Heart left ventricle (tissue), 16 donors: ENCODE measurements around the gene TUBB. TPM values are rescaled to one million over a fixed set of nuclear protein-coding genes. Genes with fewer than 3 reads are reported as not detected.

ENCODE experiments used
- ATAC-seq, 4 donors: fragments of 200-7000 bp; cut with Tn5 transposase; one replicate each; pipeline ENCODE4 v1.9.1; 2020 to 2022; ENCODE audit warnings: moderate library complexity in 4 of 4, mild to moderate bottlenecking in 3 of 4, moderate number of reproducible peaks in 1 of 4
- DNase-seq, 5 donors: peaks; one replicate each; pipeline ENCODE4 v3.0.0-alpha.2; 2020
- H3K27ac ChIP-seq, 12 donors: fragments of 200-600 bp; sonication (generic) in 4 of 12; one replicate each; pipeline versions ENCODE4 v1.5.0 to v1.8.0; 2016 to 2022; ENCODE audit warnings: mild to moderate bottlenecking in 2 of 12
- H3K27me3 ChIP-seq, 9 donors: fragments of 200-600 bp; sonication (generic) in 2 of 9; one replicate each; pipeline versions ENCODE4 v1.5.1 to v1.8.0; 2016 to 2022; ENCODE audit warnings: mild to moderate bottlenecking in 3 of 9
- H3K36me3 ChIP-seq, 9 donors: fragments of 200-600 bp; sonication (generic) in 2 of 9; one replicate each; pipeline versions ENCODE4 v1.5.0 to v1.8.0; 2018 to 2022; ENCODE audit warnings: mild to moderate bottlenecking in 2 of 9
- H3K4me1 ChIP-seq, 12 donors: fragments of 200-600 bp; sonication (generic) in 4 of 12; one replicate each; pipeline versions ENCODE4 v1.5.0 to v1.8.0; 2016 to 2022; ENCODE audit warnings: mild to moderate bottlenecking in 3 of 12
- H3K4me3 ChIP-seq, 12 donors: fragments of 200-600 bp; sonication (generic) in 4 of 12; one replicate each; pipeline versions ENCODE4 v1.5.0 to v1.8.0; 2017 to 2022; ENCODE audit warnings: mild to moderate bottlenecking in 9 of 12, moderate library complexity in 4 of 12
- H3K9me3 ChIP-seq, 12 donors: fragments of 200-600 bp; sonication (generic) in 4 of 12; one replicate each; pipeline versions ENCODE4 v1.5.0 to v1.8.0; 2016 to 2022; ENCODE audit warnings: mild to moderate bottlenecking in 1 of 12
- POLR2A ChIP-seq, 2 donors: fragments of 450-650 bp; IDR thresholded peaks; one replicate each; pipeline ENCODE4 v1.6.1; 2017; ENCODE audit warnings: antibody characterized with exemption in 2 of 2, mild to moderate bottlenecking in 2 of 2, moderate library complexity in 2 of 2
- WGBS, 4 donors: extraction: QIAGEN DNeasy Blood & Tissue Kit in 2 of 4; methylation state at CpG; one replicate each; pipeline versions ENCODE4 v1.1.5 to v1.1.7; 2013 to 2018; 5-methylcytosine and 5-hydroxymethylcytosine counted together
- intact Hi-C, 10 donors: fragments of 100-400 bp; cut with DNase I; formaldehyde crosslinking; loops; one replicate each; pipeline versions ENCODE4 v1.11.1 to v1.14.2; 2022
- polyA plus RNA-seq, 2 donors: library from polyadenylated mRNA; stranded (reverse); fragments of 200-250 nt; gene quantifications; one replicate each; pipeline ENCODE4 v1.2.3, GENCODE V29; 2013
- total RNA-seq, 9 donors: library from RNA; depleted of rRNA in 2 of 9; stranded (reverse); fragments of >200 nt in 2 of 9; fragmentation: NEBNext Ultra II Directional in 3 of 9; extraction: Animal tissue kit (Norgen Biotek cat#: 25700) in 3 of 9; gene quantifications; one replicate each; pipeline versions ENCODE4 v1.1.0 to v1.2.4, GENCODE V29; 2016 to 2023
- TF ChIP-seq, protein P1 (sequence below), 12 donors: fragments of 200-600 bp; sonication (generic) in 4 of 12; IDR thresholded peaks; one replicate each; pipeline versions ENCODE4 v1.5.0 to v1.8.0; 2018 to 2022; ENCODE audit warnings: antibody characterized with exemption in 12 of 12, mild to moderate bottlenecking in 5 of 12
- donor health status: ischemic (EF 13 %, LVEDD 7.1; RV severe dilation, severe dysfunction).
- donor health status: healthy with polysubstance abuse.
- donor health status: DM: no; HTN: yes; CAD: no.
- donor health status: DM: no; HTN: no; CAD: no.
- donor health status: ischemic (EF 25% LVEDD 6.9; RV normal size, moderate dysfunction).
- donor health status: ischemic (EF 25% LVEDD 5.7; RV mildly dilated, moderate dysfunction).
- donor health status: healthy.
- donor health status: DM: yes; HTN: yes; CAD: no.
- donor health status: ischemic (EF 35%, LVEDD 5.7; RV mildly dilated, moderate dysfunction).
- donor health status: nonischemic (EF 11% LVEDD 7.7; RV severe dilation, severe dysfunction).
- donor health status: DM: yes; HTN: yes; CAD: no.
- donor health status: PGD.
- donor health status: ischemic (EF 29% LVEDD 5.4; RV normal size, mild dysfunction).
- donor health status: nonischemic (EF 23%, LVEDD 6.1; RV moderate dilation, normal function).

The TUBB gene
- total and polyA plus RNA-seq, 11 donors, result 183 to 497 (median 238) TPM

DNA sequence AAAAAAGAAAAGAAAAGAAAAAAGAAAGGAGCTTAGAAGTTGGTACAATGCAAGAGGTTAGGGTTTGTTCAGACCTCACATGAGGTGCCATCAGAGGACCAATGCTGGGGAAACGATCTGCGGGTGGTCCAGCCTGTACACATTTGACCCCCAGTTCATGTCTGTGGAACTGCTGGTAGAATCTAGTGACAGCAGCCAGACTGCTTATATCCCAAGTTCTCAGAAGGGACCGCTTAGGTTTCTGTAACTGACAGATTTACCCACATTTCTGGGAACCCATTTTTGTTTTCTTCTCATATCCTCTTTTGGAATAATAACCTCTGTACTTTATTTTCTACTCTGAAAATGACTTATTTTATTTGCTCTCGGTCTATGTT, 38.4 kb upstream of the TUBB start:
- intact Hi-C loops, result loop anchor here in 6 of 10 donors (1.0 to 10.0 kb wide), 8 partner anchors 40 to 403 kb away; partner anchors contain the start of gene DDR1 (in 2 of the 6)
- no peak for ATAC-seq
- no peak for DNase-seq

DNA sequence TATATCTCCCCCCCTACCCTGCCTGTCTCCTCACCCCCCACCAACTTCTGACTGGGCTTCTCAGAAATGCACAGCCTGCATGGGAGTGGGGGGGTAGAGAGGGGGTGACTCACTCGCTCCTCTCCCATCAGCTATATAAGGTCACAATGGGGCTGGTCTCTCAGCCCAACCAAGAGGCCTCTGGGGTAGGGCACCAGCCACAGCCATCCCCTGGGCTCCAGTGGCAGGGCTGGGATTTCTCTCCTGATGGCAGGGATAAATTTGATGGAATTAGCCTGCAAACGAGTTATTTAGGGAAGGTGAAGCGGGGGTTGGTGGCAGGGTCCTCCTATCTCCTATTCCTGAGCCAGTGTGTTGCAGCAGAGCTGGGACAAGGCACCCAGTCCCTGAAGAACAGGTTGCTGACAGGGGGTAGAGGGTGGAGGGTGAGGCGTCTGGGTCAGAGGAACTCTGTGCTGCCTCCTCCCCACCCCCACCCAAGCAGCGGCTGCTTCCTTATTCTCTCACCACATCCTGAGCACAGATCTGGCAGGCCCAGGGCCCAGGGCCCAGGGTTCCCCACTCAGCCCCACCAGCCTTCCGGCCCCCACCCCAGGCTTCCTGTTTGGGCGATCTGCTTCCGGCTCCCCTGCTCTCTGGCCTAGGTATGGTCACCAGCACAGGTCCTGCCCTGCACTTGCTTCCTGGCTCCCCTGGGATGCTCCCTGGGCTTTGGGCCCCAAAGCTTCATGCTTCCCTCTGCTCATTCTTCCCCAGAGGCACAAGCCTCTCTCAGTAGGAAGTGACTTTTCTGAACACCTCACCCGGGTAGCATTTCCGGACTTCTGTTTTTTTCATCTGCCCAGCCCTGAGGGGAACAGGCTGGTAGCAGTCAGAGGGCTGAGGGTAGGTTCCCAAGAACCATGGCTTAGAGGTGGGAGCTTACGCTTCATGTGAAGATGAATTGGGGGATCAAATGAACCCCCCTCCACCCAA, 37.7 kb upstream of the TUBB start:
- H3K9me3 ChIP-seq, result no peaks in the 10 kb centered on the region
- peaks cover 0 to 74% (median 45%) of the 10 kb centered on the region in 12 donors for H3K4me1 ChIP-seq
- TF ChIP-seq POLR2A (IDR thresholded peaks at IDR 0.05), result peak in 1 of 2 donors; percentile 36
- TF ChIP-seq, protein P1, sequence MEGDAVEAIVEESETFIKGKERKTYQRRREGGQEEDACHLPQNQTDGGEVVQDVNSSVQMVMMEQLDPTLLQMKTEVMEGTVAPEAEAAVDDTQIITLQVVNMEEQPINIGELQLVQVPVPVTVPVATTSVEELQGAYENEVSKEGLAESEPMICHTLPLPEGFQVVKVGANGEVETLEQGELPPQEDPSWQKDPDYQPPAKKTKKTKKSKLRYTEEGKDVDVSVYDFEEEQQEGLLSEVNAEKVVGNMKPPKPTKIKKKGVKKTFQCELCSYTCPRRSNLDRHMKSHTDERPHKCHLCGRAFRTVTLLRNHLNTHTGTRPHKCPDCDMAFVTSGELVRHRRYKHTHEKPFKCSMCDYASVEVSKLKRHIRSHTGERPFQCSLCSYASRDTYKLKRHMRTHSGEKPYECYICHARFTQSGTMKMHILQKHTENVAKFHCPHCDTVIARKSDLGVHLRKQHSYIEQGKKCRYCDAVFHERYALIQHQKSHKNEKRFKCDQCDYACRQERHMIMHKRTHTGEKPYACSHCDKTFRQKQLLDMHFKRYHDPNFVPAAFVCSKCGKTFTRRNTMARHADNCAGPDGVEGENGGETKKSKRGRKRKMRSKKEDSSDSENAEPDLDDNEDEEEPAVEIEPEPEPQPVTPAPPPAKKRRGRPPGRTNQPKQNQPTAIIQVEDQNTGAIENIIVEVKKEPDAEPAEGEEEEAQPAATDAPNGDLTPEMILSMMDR (IDR thresholded peaks at IDR 0.05), result no peak
- peaks cover 0 to 54% (median 25%) of the 10 kb centered on the region in 9 donors for H3K36me3 ChIP-seq
- intact Hi-C loops, result loop anchor here in 6 of 10 donors (1.0 to 10.0 kb wide), 8 partner anchors 39 to 402 kb away; partner anchors contain the start of gene DDR1 (in 2 of the 6)
- WGBS, 4 donors, result 16 to 37% (median 23%) methylated on average over 9 to 11 of the region's 11 CpGs
- no peaks in the 10 kb centered on the region for H3K27me3 ChIP-seq
- H3K27ac ChIP-seq, result peak overlapping the region; percentile 92 to 100 (median 98)
- ATAC-seq (peak; percentile 18 to 56 (median 50)), DNase-seq (peak; percentile 88 to 93 (median 89))
- peak overlapping the region; percentile 52 to 96 (median 74) for H3K4me3 ChIP-seq

More for the DNA sequence above, 38.4 kb upstream of the TUBB start:
- WGBS, 4 donors, result 38 to 54% (median 45%) methylated on average over 4 of the region's 4 CpGs
- peaks cover 0 to 60% (median 31%) of the 10 kb centered on the region in 9 donors for H3K36me3 ChIP-seq
- H3K9me3 ChIP-seq, result no peaks in the 10 kb centered on the region
- no peaks in the 10 kb centered on the region for H3K27me3 ChIP-seq
- peaks cover 0 to 74% (median 44%) of the 10 kb centered on the region in 12 donors for H3K4me1 ChIP-seq
- peak overlapping the region in 10 of 12 donors; percentile 11 to 96 (median 80) for H3K4me3 ChIP-seq
- TF ChIP-seq POLR2A (IDR thresholded peaks at IDR 0.05), result no peak
- TF ChIP-seq, protein P1 (IDR thresholded peaks at IDR 0.05), result no peak
- H3K27ac ChIP-seq, result peak overlapping the region; percentile 92 to 100 (median 98)

DNA sequence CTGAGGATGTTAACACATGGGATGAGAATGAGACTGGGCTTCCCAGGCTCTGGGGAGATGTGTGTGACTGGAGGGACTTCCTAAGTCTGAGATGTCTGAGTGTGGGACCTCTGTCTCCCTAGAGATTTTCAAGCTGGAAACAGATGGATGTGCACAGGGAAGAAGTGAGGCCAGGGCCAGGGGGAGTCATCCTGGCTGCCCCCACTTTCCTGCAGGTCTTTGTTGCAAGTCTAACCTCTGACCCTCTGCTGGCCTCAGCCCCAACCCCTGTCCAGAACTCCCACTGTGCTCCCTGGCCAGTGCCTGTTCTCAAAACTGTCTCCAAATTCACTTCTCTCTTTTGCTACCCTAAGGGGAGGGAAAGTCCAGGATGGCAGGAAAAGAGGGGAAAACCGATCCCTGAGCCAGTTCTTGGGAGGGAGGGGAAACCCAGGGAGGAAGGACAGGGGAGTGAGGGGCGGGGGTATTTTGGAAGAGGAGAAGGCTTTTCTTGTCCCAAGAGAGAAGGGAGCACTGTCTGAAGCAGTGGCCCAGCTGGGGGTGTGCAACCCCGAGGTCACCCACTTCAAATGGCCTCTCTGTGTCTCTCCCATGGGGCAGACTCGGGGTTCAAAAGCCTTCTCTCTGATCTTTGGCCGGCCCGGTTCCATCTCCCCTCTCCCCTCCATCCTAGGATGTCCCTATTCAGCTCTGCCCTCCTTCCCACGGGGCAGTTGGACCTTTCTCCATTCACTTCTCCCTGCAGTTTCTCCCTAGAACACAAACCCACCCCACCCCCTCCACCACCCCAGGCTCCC, 36.8 kb upstream of the TUBB start:
- no peaks in the 10 kb centered on the region for H3K27me3 ChIP-seq
- no peaks in the 10 kb centered on the region for H3K9me3 ChIP-seq
- TF ChIP-seq, protein P1 (IDR thresholded peaks at IDR 0.05), result no peak
- no peak for TF ChIP-seq POLR2A (IDR thresholded peaks at IDR 0.05)
- peaks cover 0 to 44% (median 15%) of the 10 kb centered on the region in 9 donors for H3K36me3 ChIP-seq
- no peak for ATAC-seq
- peak overlapping the region; percentile 52 to 96 (median 74) for H3K4me3 ChIP-seq
- intact Hi-C loops, result loop anchor here in 4 of 10 donors (1.0 to 10.0 kb wide), 7 partner anchors 39 to 401 kb away; partner anchors contain the start of gene DDR1 (in 2 of the 4)
- whole genome bisulfite sequencing, 4 donors, result 25 to 31% (median 29%) methylated on average over 7 of the region's 7 CpGs
- peak in 3 of 5 donors; percentile 35 to 60 (median 40) for DNase-seq
- peaks cover 0 to 84% (median 51%) of the 10 kb centered on the region in 12 donors for H3K4me1 ChIP-seq
- peak overlapping the region; percentile 92 to 100 (median 98) for H3K27ac ChIP-seq
